ENCODE data around the gene ASTL. TPM values are rescaled to one million over a fixed set of nuclear protein-coding genes. Genes with fewer than 3 reads are reported as not detected.

ASTL gene
- total and polyA plus RNA-seq, 2 of the 13 experiments (the other 11 are each of a cell fraction or from before 2014, with no cell fraction given), result not detected

GRCh38 chr2:96082211-96083063 lies 55.9 kb downstream of the ASTL start:
- peaks cover 8 to 12% of the 10 kb centered on the region in 2 experiments; a peak in 4 of 5 replicates for H3K27me3 ChIP-seq (ENCODE audit: control insufficient read depth in 1 of 2, insufficient read depth in 2 of 2, low read length in 2 of 2)
- WGBS (ENCODE audit: low lambda C conversion rate), result 26% methylated on average over 10 of the region's 14 CpGs
- in situ Hi-C loops (cut with HindIII; ENCODE audit: extremely low pct_ligation_motif_present, low pct_unique_long_range_greater_than_20kb), result no loop called here
- no peak overlapping the region for H2AFZ ChIP-seq (ENCODE audit: low read length)
- no peak overlapping the region for H3K4me2 ChIP-seq (ENCODE audit: low read depth, low read length)
- H3K9me3 ChIP-seq (ENCODE audit: low read length), result no peaks in the 10 kb centered on the region
- no peak for ATAC-seq
- no peaks in the 10 kb centered on the region for H4K20me1 ChIP-seq (ENCODE audit: insufficient read depth, low read length)
- no peak for FAIRE-seq
- CTCF ChIA-PET (ENCODE audit: low intra/inter-chr PET ratio, low total read pairs), result no interaction called here
- TF ChIP-seq KMT2A (CRISPR knock-in tag; IDR thresholded peaks at IDR 0.05) (no peak), PBX3 (CRISPR knock-in tag; IDR thresholded peaks at IDR 0.05; ENCODE audit: borderline replicate concordance) (no peak), ZFP36L2 (CRISPR knock-in tag; IDR thresholded peaks at IDR 0.05) (no peak), ATM (IDR thresholded peaks at IDR 0.05; ENCODE audit: borderline replicate concordance) (no peak), NCOA5 (CRISPR knock-in tag; IDR thresholded peaks at IDR 0.05) (no peak)
- H3K79me2 ChIP-seq (ENCODE audit: insufficient read depth, low read length), result no peaks in the 10 kb centered on the region
- H3K9ac ChIP-seq (ENCODE audit: insufficient read depth, low read depth, low read length), result no peak overlapping the region
- H3K36me3 ChIP-seq (replicated peaks in 1 of 2; ENCODE audit: control insufficient read depth in 1 of 2, insufficient read depth in 2 of 2, low read length in 2 of 2), result no peaks in the 10 kb centered on the region
- intact Hi-C loops (cut with micrococcal nuclease; ENCODE audit: unreplicated experiment), result no loop called here
- H3K4me3 ChIP-seq (replicated peaks in 1 of 3; ENCODE audit: insufficient read depth in 1 of 3, low read depth in 2 of 3, low read length in 3 of 3), result no peak overlapping the region
- H3K27ac ChIP-seq (ENCODE audit: extremely low read length, insufficient read depth, low read length), result no peak overlapping the region
- no peaks in the 10 kb centered on the region for H3K4me1 ChIP-seq (ENCODE audit: insufficient read depth, low read length)
- POLR2A ChIA-PET, result no interaction called here
- DNase-seq (ENCODE audit: low spot score), result no peak
- BruUV-seq (replicated peaks), result no TSS peak

- Histone ChIP-seq H3K4me2 (ENCODE audit: low read depth, low read length) (no peak overlapping the region), H3K9me3 (ENCODE audit: low read length) (no peaks in the 10 kb centered on the region), H2AFZ (ENCODE audit: low read length) (no peak overlapping the region), H4K20me1 (ENCODE audit: insufficient read depth, low read length) (no peaks in the 10 kb centered on the region), H3K79me2 (ENCODE audit: insufficient read depth, low read length) (no peaks in the 10 kb centered on the region), H3K4me3 (replicated peaks in 1 of 3; ENCODE audit: insufficient read depth in 1 of 3, low read depth in 2 of 3, low read length in 3 of 3) (no peak overlapping the region), H3K27me3 (ENCODE audit: control insufficient read depth in 1 of 2, insufficient read depth in 2 of 2, low read length in 2 of 2) (peaks cover 8 to 12% of the 10 kb centered on the region in 2 experiments; a peak in 4 of 5 replicates), H3K27ac (ENCODE audit: extremely low read length, insufficient read depth, low read length) (no peak overlapping the region), H3K36me3 (replicated peaks in 1 of 2; ENCODE audit: control insufficient read depth in 1 of 2, insufficient read depth in 2 of 2, low read length in 2 of 2) (no peaks in the 10 kb centered on the region), H3K9ac (ENCODE audit: insufficient read depth, low read depth, low read length) (no peak overlapping the region), H3K4me1 (ENCODE audit: insufficient read depth, low read length) (no peaks in the 10 kb centered on the region)
- BruUV-seq (replicated peaks), result no TSS peak
- TF ChIP-seq ZNF792 (CRISPR knock-in tag; IDR thresholded peaks at IDR 0.05), result no peak
- TF ChIP-seq KLF13 (CRISPR knock-in tag; IDR thresholded peaks at IDR 0.05), result no peak
- no peak for TF ChIP-seq AHR (CRISPR knock-in tag; IDR thresholded peaks at IDR 0.05)
- TF ChIP-seq MAFK (conservative IDR thresholded peaks at IDR 0.05 in 1 of 2, IDR thresholded peaks at IDR 0.05 in 1 of 2; ENCODE audit: low read length in 2 of 2), result peak; percentile 93
- peak; percentile 89 for TF ChIP-seq MAFF (IDR thresholded peaks at IDR 0.05; ENCODE audit: low read depth, low read length)
- FAIRE-seq, result no peak
- in situ Hi-C loops (cut with HindIII; ENCODE audit: extremely low pct_ligation_motif_present, low pct_unique_long_range_greater_than_20kb), result no loop called here
- no peak for DNase-seq (ENCODE audit: low spot score)
- CTCF ChIA-PET (ENCODE audit: low intra/inter-chr PET ratio, low total read pairs), result no interaction called here
- ATAC-seq, result no peak
- intact Hi-C loops (cut with micrococcal nuclease; ENCODE audit: unreplicated experiment), result no loop called here
- POLR2A ChIA-PET, result no interaction called here
- 65% methylated on average over 2 of the region's 2 CpGs for WGBS (ENCODE audit: low lambda C conversion rate)
These were observed 57.3 kb downstream of the ASTL start for GRCh38 chr2:96081042-96081441.
